HEK293 (cell line): ENCODE results near the gene RAB13.

Experiments used
- EGR2 ChIP-seq: fragments of 450-650 bp; formaldehyde crosslinking; IDR thresholded peaks from 2 replicates; pipeline ENCODE4 v1.5.1; 2016; ENCODE audit warnings: low read depth, missing biosample characterization, missing genetic modification characterization
- GLIS1 ChIP-seq: fragments of 450-650 bp; formaldehyde crosslinking; IDR thresholded peaks from 2 replicates; pipeline ENCODE4 v1.5.1; 2016; ENCODE audit warnings: missing biosample characterization, missing genetic modification characterization
- HOXA7 ChIP-seq: sonication (generic); formaldehyde crosslinking; IDR thresholded peaks from 2 replicates; pipeline ENCODE4 v1.8.1; 2022; ENCODE audit warnings: missing genetic modification reagents, borderline replicate concordance
- KLF10 ChIP-seq: fragments of 450-650 bp; IDR thresholded peaks from 2 replicates; pipeline ENCODE4 v1.5.1; 2018; ENCODE audit warnings: missing biosample characterization, mild to moderate bottlenecking, missing genetic modification characterization
- MYNN ChIP-seq: fragments of 450-650 bp; formaldehyde crosslinking; IDR thresholded peaks from 2 replicates; pipeline ENCODE4 v1.5.1; 2016; ENCODE audit warnings: missing biosample characterization, missing genetic modification characterization, borderline replicate concordance
- PRDM1 ChIP-seq: fragments of 450-650 bp; formaldehyde crosslinking; IDR thresholded peaks from 2 replicates; pipeline ENCODE4; 2016; ENCODE audit warnings: missing biosample characterization, missing genetic modification characterization
- REPIN1 ChIP-seq: fragments of 450-650 bp; formaldehyde crosslinking; IDR thresholded peaks from 2 replicates; pipeline ENCODE4 v1.5.1; 2017; ENCODE audit warnings: missing biosample characterization, missing genetic modification characterization, low read depth
- YY2 ChIP-seq: fragments of 450-650 bp; formaldehyde crosslinking; IDR thresholded peaks from 2 replicates; pipeline ENCODE4 v1.5.1; 2016; ENCODE audit warnings: missing biosample characterization, missing genetic modification characterization
- ZBTB1 ChIP-seq: fragments of 450-650 bp; formaldehyde crosslinking; IDR thresholded peaks from 2 replicates; pipeline ENCODE4 v1.5.1; 2016; ENCODE audit warnings: missing biosample characterization, missing genetic modification characterization
- ZBTB17 ChIP-seq: fragments of 450-650 bp; formaldehyde crosslinking; IDR thresholded peaks from 2 replicates; pipeline ENCODE4 v1.5.1; 2016; ENCODE audit warnings: missing biosample characterization, missing genetic modification characterization
- ZEB2 ChIP-seq: fragments of 450-650 bp; formaldehyde crosslinking; IDR thresholded peaks from 2 replicates; pipeline ENCODE4 v1.5.1; 2016; ENCODE audit warnings: missing biosample characterization, missing genetic modification characterization
- ZNF10 ChIP-seq: fragments of 450-650 bp; formaldehyde crosslinking; IDR thresholded peaks from 2 replicates; pipeline ENCODE4 v1.5.1; 2017; ENCODE audit warnings: missing biosample characterization, missing genetic modification characterization
- ZNF114 ChIP-seq: fragments of 450-650 bp; formaldehyde crosslinking; IDR thresholded peaks from 2 replicates; pipeline ENCODE4 v1.5.0; 2017; ENCODE audit warnings: missing biosample characterization, missing genetic modification characterization
- ZNF133 ChIP-seq: fragments of 450-650 bp; formaldehyde crosslinking; IDR thresholded peaks from 2 replicates; pipeline ENCODE4 v1.5.1; 2016; ENCODE audit warnings: missing biosample characterization, missing genetic modification characterization
- ZNF184 ChIP-seq: fragments of 450-650 bp; IDR thresholded peaks from 2 replicates; pipeline ENCODE4 v1.5.1; 2018; ENCODE audit warnings: missing biosample characterization, mild to moderate bottlenecking, missing genetic modification characterization
- ZNF221 ChIP-seq: fragments of 450-650 bp; formaldehyde crosslinking; IDR thresholded peaks from 2 replicates; pipeline ENCODE4 v1.5.1; 2017; ENCODE audit warnings: missing biosample characterization, missing genetic modification characterization, borderline replicate concordance
- ZNF23 ChIP-seq: fragments of 450-650 bp; formaldehyde crosslinking; IDR thresholded peaks from 2 replicates; pipeline ENCODE4 v1.5.1; 2016; ENCODE audit warnings: missing biosample characterization, missing genetic modification characterization, borderline replicate concordance
- ZNF24 ChIP-seq: fragments of 450-650 bp; formaldehyde crosslinking; IDR thresholded peaks from 2 replicates; pipeline ENCODE4 v1.5.1; 2016; ENCODE audit warnings: missing biosample characterization, missing genetic modification characterization
- ZNF274 ChIP-seq, 2 experiments: fragments of 200-500 bp in 1 of 2; fragments of 450-650 bp in 1 of 2; sonication (Bioruptor generic) in 1 of 2; formaldehyde crosslinking in 1 of 2; IDR thresholded peaks; 2 replicates each; pipeline versions ENCODE4 v1.5.1 to v1.6.1; 2014 to 2016; ENCODE audit warnings: borderline replicate concordance in 1 of 2, inconsistent platforms in 1 of 2, low read length in 1 of 2, missing biosample characterization in 1 of 2, missing genetic modification characterization in 1 of 2
- ZNF302 ChIP-seq: fragments of 450-650 bp; formaldehyde crosslinking; IDR thresholded peaks from 2 replicates; pipeline ENCODE4 v1.5.1; 2016; ENCODE audit warnings: missing biosample characterization, missing genetic modification characterization, low read depth
- ZNF350 ChIP-seq: fragments of 450-650 bp; formaldehyde crosslinking; IDR thresholded peaks from 2 replicates; pipeline ENCODE4 v1.5.0; 2017; ENCODE audit warnings: missing biosample characterization, mild to moderate bottlenecking, missing genetic modification characterization
- ZNF394 ChIP-seq: fragments of 450-650 bp; formaldehyde crosslinking; IDR thresholded peaks from 2 replicates; pipeline ENCODE4 v1.5.1; 2016; ENCODE audit warnings: missing biosample characterization, missing genetic modification characterization, mild to moderate bottlenecking, moderate library complexity, borderline replicate concordance
- ZNF416 ChIP-seq: fragments of 450-650 bp; formaldehyde crosslinking; IDR thresholded peaks from 2 replicates; pipeline ENCODE4 v1.5.1; 2016; ENCODE audit warnings: missing biosample characterization, missing genetic modification characterization
- ZNF48 ChIP-seq: fragments of 450-650 bp; formaldehyde crosslinking; IDR thresholded peaks from 2 replicates; pipeline ENCODE4 v1.5.1; 2016; ENCODE audit warnings: missing biosample characterization, missing genetic modification characterization
- ZNF521 ChIP-seq: fragments of 450-650 bp; formaldehyde crosslinking; IDR thresholded peaks from 2 replicates; pipeline ENCODE4 v1.5.1; 2017; ENCODE audit warnings: missing biosample characterization, mild to moderate bottlenecking, missing genetic modification characterization
- ZNF629 ChIP-seq: fragments of 450-650 bp; formaldehyde crosslinking; IDR thresholded peaks from 2 replicates; pipeline ENCODE4 v1.5.1; 2017; ENCODE audit warnings: missing biosample characterization, missing genetic modification characterization
- ZNF707 ChIP-seq: fragments of 450-650 bp; formaldehyde crosslinking; IDR thresholded peaks from 2 replicates; pipeline ENCODE4 v1.5.1; 2016; ENCODE audit warnings: missing biosample characterization, missing genetic modification characterization
- ZNF792 ChIP-seq: fragments of 450-650 bp; formaldehyde crosslinking; IDR thresholded peaks from 2 replicates; pipeline ENCODE4 v1.5.1; 2016; ENCODE audit warnings: missing biosample characterization, missing genetic modification characterization
- ZNF830 ChIP-seq: fragments of 450-650 bp; IDR thresholded peaks from 2 replicates; pipeline ENCODE4 v1.5.0; 2018; ENCODE audit warnings: missing biosample characterization, missing genetic modification characterization, low read depth, mild to moderate bottlenecking, moderate library complexity
- ZNF837 ChIP-seq: fragments of 450-650 bp; formaldehyde crosslinking; IDR thresholded peaks from 2 replicates; pipeline ENCODE4 v1.5.1; 2016; ENCODE audit warnings: missing biosample characterization, missing genetic modification characterization
- TF ChIP-seq, protein P1 (sequence below): fragments of 450-650 bp; formaldehyde crosslinking; optimal IDR thresholded peaks from 2 replicates; pipeline ENCODE3; 2016; ENCODE audit warnings: missing biosample characterization, mild to moderate bottlenecking, missing genetic modification characterization
- TF ChIP-seq, protein P2 (sequence below): fragments of 450-650 bp; formaldehyde crosslinking; IDR thresholded peaks from 2 replicates; pipeline ENCODE4 v1.5.1; 2016; ENCODE audit warnings: missing biosample characterization, missing genetic modification characterization
- TF ChIP-seq, protein P3 (sequence below): fragments of 450-650 bp; formaldehyde crosslinking; IDR thresholded peaks from 2 replicates; pipeline ENCODE4 v1.5.1; 2016; ENCODE audit warnings: missing biosample characterization, missing genetic modification characterization
- TF ChIP-seq, protein P4 (sequence below): fragments of 450-650 bp; formaldehyde crosslinking; IDR thresholded peaks from 2 replicates; pipeline ENCODE4 v1.5.1; 2017; ENCODE audit warnings: missing biosample characterization, mild to moderate bottlenecking, missing genetic modification characterization, moderate library complexity

RAB13 gene

DNA sequence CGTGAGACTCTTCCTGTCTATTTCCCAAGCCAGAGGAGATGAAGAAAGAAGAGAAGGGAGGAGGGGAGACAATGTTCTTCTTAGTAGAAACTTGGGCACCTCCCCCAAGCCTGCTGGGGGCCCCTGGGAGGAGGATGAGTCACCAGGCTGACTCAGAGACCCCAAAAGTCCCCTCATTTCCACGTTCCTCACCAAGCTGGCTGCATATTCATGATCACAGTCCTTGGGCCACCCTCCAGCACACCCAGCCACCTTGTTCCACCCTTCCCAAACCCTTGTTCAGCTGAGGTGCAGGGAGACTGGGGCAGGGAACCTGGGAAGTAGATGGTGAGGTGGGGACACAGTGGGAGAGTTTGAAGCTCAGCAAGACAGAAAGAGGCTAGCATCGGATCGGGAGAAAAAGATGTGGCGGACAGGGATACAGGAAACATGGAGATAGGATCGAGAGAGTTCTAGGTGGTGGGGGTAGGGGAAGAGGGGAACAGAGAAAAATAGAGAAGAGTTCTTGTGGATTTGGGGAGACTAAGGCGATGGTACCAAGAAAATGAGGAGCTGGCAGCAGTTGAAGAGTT is 712 bp downstream of the RAB13 start (continued):
- TF ChIP-seq ZNF707 (tag by site-specific recombination) (no peak), EGR2 (no peak), GLIS1 (tag by site-specific recombination) (peak; percentile 82), MYNN (tag by site-specific recombination) (no peak), ZNF521 (tag by site-specific recombination) (no peak), ZNF133 (no peak), ZNF302 (tag by site-specific recombination) (no peak), ZBTB1 (tag by site-specific recombination) (no peak), ZNF629 (tag by site-specific recombination) (no peak; the same call in 1 of the 2 replicates), YY2 (no peak), ZNF830 (tag by site-specific recombination) (no peak), ZNF350 (tag by site-specific recombination) (no peak), KLF10 (tag by site-specific recombination) (no peak), ZNF48 (no peak), ZNF24 (tag by site-specific recombination) (no peak), ZNF114 (tag by site-specific recombination) (no peak), REPIN1 (tag by site-specific recombination) (no peak), ZNF23 (tag by site-specific recombination) (no peak), ZEB2 (tag by site-specific recombination) (0 out of 2 replicates have a peak, but pooled peaks have one; percentile 9), ZNF274 (IDR thresholded peaks at IDR 0.05; ENCODE audit: low read length) (no peak), ZNF274 (tag by site-specific recombination; IDR thresholded peaks at IDR 0.05; ENCODE audit: borderline replicate concordance) (no peak), ZNF10 (tag by site-specific recombination) (peak; percentile 44; the same call in 1 of the 2 replicates), ZNF792 (tag by site-specific recombination) (no peak), ZNF394 (tag by site-specific recombination) (no peak), HOXA7 (CRISPR knock-in tag) (no peak), PRDM1 (tag by site-specific recombination) (no peak; the same call in 1 of the 2 replicates), ZNF221 (tag by site-specific recombination) (no peak), ZNF837 (tag by site-specific recombination) (no peak), ZBTB17 (tag by site-specific recombination) (peak; percentile 22; the same call in 1 of the 2 replicates), ZNF416 (tag by site-specific recombination) (no peak), ZNF184 (tag by site-specific recombination) (no peak)
- TF ChIP-seq, protein P1, sequence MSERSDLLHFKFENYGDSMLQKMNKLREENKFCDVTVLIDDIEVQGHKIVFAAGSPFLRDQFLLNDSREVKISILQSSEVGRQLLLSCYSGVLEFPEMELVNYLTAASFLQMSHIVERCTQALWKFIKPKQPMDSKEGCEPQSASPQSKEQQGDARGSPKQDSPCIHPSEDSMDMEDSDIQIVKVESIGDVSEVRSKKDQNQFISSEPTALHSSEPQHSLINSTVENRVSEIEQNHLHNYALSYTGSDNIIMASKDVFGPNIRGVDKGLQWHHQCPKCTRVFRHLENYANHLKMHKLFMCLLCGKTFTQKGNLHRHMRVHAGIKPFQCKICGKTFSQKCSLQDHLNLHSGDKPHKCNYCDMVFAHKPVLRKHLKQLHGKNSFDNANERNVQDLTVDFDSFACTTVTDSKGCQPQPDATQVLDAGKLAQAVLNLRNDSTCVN = no peak
- TF ChIP-seq, protein P2, sequence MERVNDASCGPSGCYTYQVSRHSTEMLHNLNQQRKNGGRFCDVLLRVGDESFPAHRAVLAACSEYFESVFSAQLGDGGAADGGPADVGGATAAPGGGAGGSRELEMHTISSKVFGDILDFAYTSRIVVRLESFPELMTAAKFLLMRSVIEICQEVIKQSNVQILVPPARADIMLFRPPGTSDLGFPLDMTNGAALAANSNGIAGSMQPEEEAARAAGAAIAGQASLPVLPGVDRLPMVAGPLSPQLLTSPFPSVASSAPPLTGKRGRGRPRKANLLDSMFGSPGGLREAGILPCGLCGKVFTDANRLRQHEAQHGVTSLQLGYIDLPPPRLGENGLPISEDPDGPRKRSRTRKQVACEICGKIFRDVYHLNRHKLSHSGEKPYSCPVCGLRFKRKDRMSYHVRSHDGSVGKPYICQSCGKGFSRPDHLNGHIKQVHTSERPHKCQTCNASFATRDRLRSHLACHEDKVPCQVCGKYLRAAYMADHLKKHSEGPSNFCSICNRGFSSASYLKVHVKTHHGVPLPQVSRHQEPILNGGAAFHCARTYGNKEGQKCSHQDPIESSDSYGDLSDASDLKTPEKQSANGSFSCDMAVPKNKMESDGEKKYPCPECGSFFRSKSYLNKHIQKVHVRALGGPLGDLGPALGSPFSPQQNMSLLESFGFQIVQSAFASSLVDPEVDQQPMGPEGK = peak; percentile 45; the same call in 1 of the 2 replicates
- TF ChIP-seq, protein P3, sequence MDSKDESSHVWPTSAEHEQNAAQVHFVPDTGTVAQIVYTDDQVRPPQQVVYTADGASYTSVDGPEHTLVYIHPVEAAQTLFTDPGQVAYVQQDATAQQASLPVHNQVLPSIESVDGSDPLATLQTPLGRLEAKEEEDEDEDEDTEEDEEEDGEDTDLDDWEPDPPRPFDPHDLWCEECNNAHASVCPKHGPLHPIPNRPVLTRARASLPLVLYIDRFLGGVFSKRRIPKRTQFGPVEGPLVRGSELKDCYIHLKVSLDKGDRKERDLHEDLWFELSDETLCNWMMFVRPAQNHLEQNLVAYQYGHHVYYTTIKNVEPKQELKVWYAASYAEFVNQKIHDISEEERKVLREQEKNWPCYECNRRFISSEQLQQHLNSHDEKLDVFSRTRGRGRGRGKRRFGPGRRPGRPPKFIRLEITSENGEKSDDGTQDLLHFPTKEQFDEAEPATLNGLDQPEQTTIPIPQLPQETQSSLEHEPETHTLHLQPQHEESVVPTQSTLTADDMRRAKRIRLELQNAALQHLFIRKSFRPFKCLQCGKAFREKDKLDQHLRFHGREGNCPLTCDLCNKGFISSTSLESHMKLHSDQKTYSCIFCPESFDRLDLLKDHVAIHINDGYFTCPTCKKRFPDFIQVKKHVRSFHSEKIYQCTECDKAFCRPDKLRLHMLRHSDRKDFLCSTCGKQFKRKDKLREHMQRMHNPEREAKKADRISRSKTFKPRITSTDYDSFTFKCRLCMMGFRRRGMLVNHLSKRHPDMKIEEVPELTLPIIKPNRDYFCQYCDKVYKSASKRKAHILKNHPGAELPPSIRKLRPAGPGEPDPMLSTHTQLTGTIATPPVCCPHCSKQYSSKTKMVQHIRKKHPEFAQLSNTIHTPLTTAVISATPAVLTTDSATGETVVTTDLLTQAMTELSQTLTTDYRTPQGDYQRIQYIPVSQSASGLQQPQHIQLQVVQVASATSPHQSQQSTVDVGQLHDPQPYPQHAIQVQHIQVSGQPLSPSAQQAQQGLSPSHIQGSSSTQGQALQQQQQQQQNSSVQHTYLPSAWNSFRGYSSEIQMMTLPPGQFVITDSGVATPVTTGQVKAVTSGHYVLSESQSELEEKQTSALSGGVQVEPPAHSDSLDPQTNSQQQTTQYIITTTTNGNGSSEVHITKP (tag by site-specific recombination) = peak; percentile 36; the same call in 1 of the 2 replicates
- TF ChIP-seq, protein P4, sequence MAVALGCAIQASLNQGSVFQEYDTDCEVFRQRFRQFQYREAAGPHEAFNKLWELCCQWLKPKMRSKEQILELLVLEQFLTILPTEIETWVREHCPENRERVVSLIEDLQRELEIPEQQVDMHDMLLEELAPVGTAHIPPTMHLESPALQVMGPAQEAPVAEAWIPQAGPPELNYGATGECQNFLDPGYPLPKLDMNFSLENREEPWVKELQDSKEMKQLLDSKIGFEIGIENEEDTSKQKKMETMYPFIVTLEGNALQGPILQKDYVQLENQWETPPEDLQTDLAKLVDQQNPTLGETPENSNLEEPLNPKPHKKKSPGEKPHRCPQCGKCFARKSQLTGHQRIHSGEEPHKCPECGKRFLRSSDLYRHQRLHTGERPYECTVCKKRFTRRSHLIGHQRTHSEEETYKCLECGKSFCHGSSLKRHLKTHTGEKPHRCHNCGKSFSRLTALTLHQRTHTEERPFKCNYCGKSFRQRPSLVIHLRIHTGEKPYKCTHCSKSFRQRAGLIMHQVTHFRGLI (tag by site-specific recombination) = no peak
